HepG2 (cell line): ENCODE measurements around the gene TP73. TPM values are rescaled to one million over a fixed set of nuclear protein-coding genes. Genes with fewer than 3 reads are reported as not detected.

ENCODE experiments used
- ATAC-seq: fragments of 200-7000 bp; cut with Tn5 transposase; 3 replicates; pipeline ENCODE4 v1.9.1; 2020; ENCODE audit warnings: mild to moderate bottlenecking, moderate library complexity
- BruUV-seq: library from RNA; stranded (reverse); fragments of 400-500 nt; replicated peaks from 2 replicates; lab custom pipeline; 2021; lab: Mats Ljungman, UMichigan
- CTCF ChIA-PET: fragments of 300-600 bp; formaldehyde crosslinking; extraction: SDS; loops from one replicate; lab custom pipeline; 2021; ENCODE audit warnings: low total read pairs, inconsistent platforms, low intra/inter-chr PET ratio; lab: Yijun Ruan, JAX
- POLR2A ChIA-PET: fragments of 350-600 bp; sonication (Branson Sonifier 250); formaldehyde crosslinking; loops from one replicate; lab custom pipeline; 2020; ENCODE audit warnings: antibody characterized with exemption, inconsistent platforms; lab: Yijun Ruan, JAX
- DNase-seq: peaks from one replicate; pipeline ENCODE4 v3.0.0-alpha.2; 2015; ENCODE audit warnings: low spot score
- FAIRE-seq: peaks from 3 replicates; lab custom pipeline; 2011; peaks lifted over from hg19 to GRCh38; lab: Jason Lieb, UNC
- H2AFZ ChIP-seq: one replicate; pipeline ENCODE4 v1.6.1; 2011; ENCODE audit warnings: low read length, inconsistent platforms
- H3K27ac ChIP-seq: fragments of 300-600 bp; 3 replicates; pipeline ENCODE4 v1.8.0; 2011; ENCODE audit warnings: mixed run types, mild to moderate bottlenecking, mixed read lengths, low read length, inconsistent platforms; ENCODE audit not compliant: insufficient read depth; ENCODE audit errors: extremely low read length
- H3K27me3 ChIP-seq, 2 experiments: fragments of 200-600 bp in 1 of 2; 2 replicates in 1 of 2; 3 replicates in 1 of 2; pipeline versions ENCODE4 v1.6.0 to v1.8.0; 2011; ENCODE audit warnings: low read length in 2 of 2, mild to moderate bottlenecking in 2 of 2, moderate library complexity in 2 of 2, inconsistent platforms in 1 of 2; ENCODE audit not compliant: insufficient read depth in 2 of 2, control insufficient read depth in 1 of 2
- H3K36me3 ChIP-seq, 2 experiments: fragments of 200-600 bp in 1 of 2; replicated peaks in 1 of 2; 2 replicates in 1 of 2; 3 replicates in 1 of 2; pipeline versions ENCODE4 v1.5.1 to v1.8.0; 2011; ENCODE audit warnings: low read length in 2 of 2, inconsistent platforms in 1 of 2; ENCODE audit not compliant: insufficient read depth in 2 of 2, control insufficient read depth in 1 of 2
- H3K4me1 ChIP-seq: 2 replicates; pipeline ENCODE4 v1.5.1; 2012; ENCODE audit warnings: low read length, inconsistent platforms; ENCODE audit not compliant: insufficient read depth
- H3K4me2 ChIP-seq: 2 replicates; pipeline ENCODE4 v1.6.0; 2011; ENCODE audit warnings: low read depth, low read length, inconsistent platforms
- H3K4me3 ChIP-seq, 3 experiments: fragments of 200-600 bp in 1 of 3; sonication (generic), shearing (Covaris generic) in 1 of 3; replicated peaks in 1 of 3; 2 replicates each; pipeline ENCODE4 v1.5.1; 2011 to 2016; ENCODE audit warnings: low read length in 3 of 3, inconsistent platforms in 2 of 3, low read depth in 2 of 3, mild to moderate bottlenecking in 2 of 3, control low read depth in 1 of 3, mixed read lengths in 1 of 3; ENCODE audit not compliant: insufficient read depth in 1 of 3
- H3K79me2 ChIP-seq: one replicate; pipeline ENCODE4 v1.6.1; 2011; ENCODE audit warnings: low read length, inconsistent platforms; ENCODE audit not compliant: insufficient read depth
- H3K9ac ChIP-seq: 2 replicates; pipeline ENCODE4 v1.6.0; 2011; ENCODE audit warnings: mild to moderate bottlenecking, low read depth, low read length, inconsistent platforms; ENCODE audit not compliant: insufficient read depth
- H3K9me3 ChIP-seq: 2 replicates; pipeline ENCODE4 v1.5.1; 2012; ENCODE audit warnings: mild to moderate bottlenecking, low read length
- H4K20me1 ChIP-seq: 2 replicates; pipeline ENCODE4 v1.6.0; 2011; ENCODE audit warnings: inconsistent platforms, mild to moderate bottlenecking, low read length, moderate library complexity; ENCODE audit not compliant: insufficient read depth
- ARNT2 ChIP-seq: sonication (generic); formaldehyde crosslinking; IDR thresholded peaks from 2 replicates; pipeline ENCODE4 v1.8.0; 2022; ENCODE audit warnings: mild to moderate bottlenecking, low read depth, missing genetic modification reagents, moderate library complexity
- CENPX ChIP-seq: sonication (generic); formaldehyde crosslinking; IDR thresholded peaks from 2 replicates; pipeline ENCODE4 v1.9.0; 2021; ENCODE audit warnings: mild to moderate bottlenecking, missing genetic modification reagents, moderate library complexity
- KDM1A ChIP-seq: IDR thresholded peaks from 2 replicates; pipeline ENCODE4 v1.6.1; 2016; ENCODE audit warnings: missing compliant biosample characterization
- RBM39 ChIP-seq: fragments of 200-400 bp; formaldehyde crosslinking; IDR thresholded peaks from one replicate; pipeline ENCODE4 v1.6.1; 2018; ENCODE audit warnings: antibody characterized with exemption, mild to moderate bottlenecking, low read depth, low read length; ENCODE audit not compliant: poor library complexity, severe bottlenecking
- ZNF430 ChIP-seq: sonication (generic); formaldehyde crosslinking; IDR thresholded peaks from 2 replicates; pipeline ENCODE4 v1.9.0; 2021; ENCODE audit warnings: mild to moderate bottlenecking, missing genetic modification reagents
- ZNF446 ChIP-seq: sonication (generic); formaldehyde crosslinking; IDR thresholded peaks from 2 replicates; pipeline ENCODE4 v1.5.0; 2020; ENCODE audit warnings: mild to moderate bottlenecking, missing genetic modification reagents
- WGBS: methylation state at CpG from one replicate; pipeline ENCODE4 v1.1.6; 2017; ENCODE audit warnings: low lambda C conversion rate; 5-methylcytosine and 5-hydroxymethylcytosine counted together
- in situ Hi-C: cut with HindIII; loops from 2 replicates; pipeline ENCODE4 v1.10.0; 2017; ENCODE audit warnings: low pct_unique_long_range_greater_than_20kb; ENCODE audit not compliant: extremely low pct_ligation_motif_present
- intact Hi-C: fragments of 100-400 bp; cut with micrococcal nuclease; formaldehyde crosslinking; loops from one replicate; pipeline ENCODE4 v1.10.0; 2022; ENCODE audit not compliant: unreplicated experiment
- polyA plus RNA-seq, 8 experiments: library from polyadenylated mRNA; depleted of rRNA in 3 of 8; stranded (reverse) in 7 of 8; unstranded in 1 of 8; fragments of >200 nt; fragmentation: Illumina TruSeq in 4 of 8; extraction: Trizol in 4 of 8; gene quantifications; 2 replicates each; pipeline versions ENCODE4 v1.2.1 to v1.2.3, GENCODE V29; 2011 to 2016; ENCODE audit warnings: low read depth in 4 of 8, missing spikeins in 1 of 8, mixed read lengths in 1 of 8; ENCODE audit not compliant: insufficient read depth in 1 of 8
- total RNA-seq, 5 experiments: library from RNA; depleted of rRNA; stranded (reverse); fragments of >200 nt; fragmentation: Illumina TruSeq; extraction: Trizol; gene quantifications; 2 replicates each; pipeline ENCODE4 v1.2.3, GENCODE V29; 2016; ENCODE audit warnings: low read depth in 1 of 5
- TF ChIP-seq, protein P1 (sequence below), 2 experiments: sonication (generic) in 1 of 2; formaldehyde crosslinking in 1 of 2; IDR thresholded peaks; 2 replicates each; pipeline versions ENCODE4 v1.6.1 to v1.9.0; 2014 to 2022; ENCODE audit warnings: antibody characterized with exemption in 1 of 2, borderline replicate concordance in 1 of 2, inconsistent platforms in 1 of 2, low read depth in 1 of 2, missing genetic modification reagents in 1 of 2
- TF ChIP-seq, protein P2 (sequence below): sonication (generic); formaldehyde crosslinking; IDR thresholded peaks from 2 replicates; pipeline ENCODE4 v1.5.1; 2020; ENCODE audit warnings: missing genetic modification reagents, mild to moderate bottlenecking, borderline replicate concordance
- TF ChIP-seq, protein P3 (sequence below): sonication (generic); formaldehyde crosslinking; IDR thresholded peaks from 2 replicates; pipeline ENCODE4 v1.5.0; 2020; ENCODE audit warnings: mild to moderate bottlenecking, missing genetic modification reagents, borderline replicate concordance

The TP73 gene
- total and polyA plus RNA-seq, 2 of the 13 experiments (the other 11 are each of a cell fraction or from before 2014, with no cell fraction given) = 0.49 to 1.1 TPM

DNA sequence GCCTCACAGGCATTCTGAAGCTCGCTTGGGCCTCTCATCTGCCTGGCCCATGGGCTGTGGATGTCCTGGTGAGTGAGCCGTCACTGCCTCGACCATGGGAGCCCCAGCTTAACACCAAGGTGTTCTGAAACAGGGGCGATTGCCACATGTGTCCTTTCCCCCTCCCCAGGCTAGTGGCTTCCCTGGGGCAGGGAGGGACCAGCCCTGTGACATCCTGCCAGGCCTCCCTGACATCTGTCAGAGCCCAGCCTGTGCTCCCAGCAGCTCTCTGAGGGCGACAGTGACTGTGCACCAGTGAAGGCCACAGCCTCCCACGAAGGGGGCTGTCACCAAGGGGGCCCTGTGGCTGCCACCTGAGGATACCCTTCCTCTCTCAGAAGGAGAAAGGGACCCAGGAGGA, 64.0 kb downstream of the TP73 start:
- H3K27me3 ChIP-seq = peaks cover 3 to 20% of the 10 kb centered on the region in 2 experiments; a peak in 4 of 5 replicates
- in situ Hi-C loops = no loop called here
- ChIA-PET CTCF (no interaction called here), POLR2A (no interaction called here)
- H3K4me3 ChIP-seq = no peak overlapping the region
- ATAC-seq (no peak), FAIRE-seq (no peak), DNase-seq (no peak)
- no peak overlapping the region for H3K9ac ChIP-seq
- peaks cover 11% of the 10 kb centered on the region for H3K4me1 ChIP-seq
- no peak overlapping the region for H2AFZ ChIP-seq
- peaks cover 7% of the 10 kb centered on the region; the same call in 1 of the 2 replicates for H4K20me1 ChIP-seq
- H3K4me2 ChIP-seq = no peak overlapping the region
- no peaks in the 10 kb centered on the region for H3K36me3 ChIP-seq
- no peaks in the 10 kb centered on the region for H3K9me3 ChIP-seq
- no peaks in the 10 kb centered on the region for H3K79me2 ChIP-seq
- intact Hi-C loops = no loop called here
- no CpG with 5 or more reads among the region's 6 CpGs for WGBS
- no peak overlapping the region for H3K27ac ChIP-seq
- BruUV-seq = no TSS peak
- TF ChIP-seq ARNT2 (CRISPR knock-in tag) = no peak
- TF ChIP-seq, protein P1, sequence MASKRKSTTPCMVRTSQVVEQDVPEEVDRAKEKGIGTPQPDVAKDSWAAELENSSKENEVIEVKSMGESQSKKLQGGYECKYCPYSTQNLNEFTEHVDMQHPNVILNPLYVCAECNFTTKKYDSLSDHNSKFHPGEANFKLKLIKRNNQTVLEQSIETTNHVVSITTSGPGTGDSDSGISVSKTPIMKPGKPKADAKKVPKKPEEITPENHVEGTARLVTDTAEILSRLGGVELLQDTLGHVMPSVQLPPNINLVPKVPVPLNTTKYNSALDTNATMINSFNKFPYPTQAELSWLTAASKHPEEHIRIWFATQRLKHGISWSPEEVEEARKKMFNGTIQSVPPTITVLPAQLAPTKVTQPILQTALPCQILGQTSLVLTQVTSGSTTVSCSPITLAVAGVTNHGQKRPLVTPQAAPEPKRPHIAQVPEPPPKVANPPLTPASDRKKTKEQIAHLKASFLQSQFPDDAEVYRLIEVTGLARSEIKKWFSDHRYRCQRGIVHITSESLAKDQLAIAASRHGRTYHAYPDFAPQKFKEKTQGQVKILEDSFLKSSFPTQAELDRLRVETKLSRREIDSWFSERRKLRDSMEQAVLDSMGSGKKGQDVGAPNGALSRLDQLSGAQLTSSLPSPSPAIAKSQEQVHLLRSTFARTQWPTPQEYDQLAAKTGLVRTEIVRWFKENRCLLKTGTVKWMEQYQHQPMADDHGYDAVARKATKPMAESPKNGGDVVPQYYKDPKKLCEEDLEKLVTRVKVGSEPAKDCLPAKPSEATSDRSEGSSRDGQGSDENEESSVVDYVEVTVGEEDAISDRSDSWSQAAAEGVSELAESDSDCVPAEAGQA (IDR thresholded peaks at IDR 0.05; ENCODE audit: low read depth) = no peak
- TF ChIP-seq, protein P1 (CRISPR knock-in tag; IDR thresholded peaks at IDR 0.05; ENCODE audit: borderline replicate concordance) = no peak
- TF ChIP-seq, protein P2, sequence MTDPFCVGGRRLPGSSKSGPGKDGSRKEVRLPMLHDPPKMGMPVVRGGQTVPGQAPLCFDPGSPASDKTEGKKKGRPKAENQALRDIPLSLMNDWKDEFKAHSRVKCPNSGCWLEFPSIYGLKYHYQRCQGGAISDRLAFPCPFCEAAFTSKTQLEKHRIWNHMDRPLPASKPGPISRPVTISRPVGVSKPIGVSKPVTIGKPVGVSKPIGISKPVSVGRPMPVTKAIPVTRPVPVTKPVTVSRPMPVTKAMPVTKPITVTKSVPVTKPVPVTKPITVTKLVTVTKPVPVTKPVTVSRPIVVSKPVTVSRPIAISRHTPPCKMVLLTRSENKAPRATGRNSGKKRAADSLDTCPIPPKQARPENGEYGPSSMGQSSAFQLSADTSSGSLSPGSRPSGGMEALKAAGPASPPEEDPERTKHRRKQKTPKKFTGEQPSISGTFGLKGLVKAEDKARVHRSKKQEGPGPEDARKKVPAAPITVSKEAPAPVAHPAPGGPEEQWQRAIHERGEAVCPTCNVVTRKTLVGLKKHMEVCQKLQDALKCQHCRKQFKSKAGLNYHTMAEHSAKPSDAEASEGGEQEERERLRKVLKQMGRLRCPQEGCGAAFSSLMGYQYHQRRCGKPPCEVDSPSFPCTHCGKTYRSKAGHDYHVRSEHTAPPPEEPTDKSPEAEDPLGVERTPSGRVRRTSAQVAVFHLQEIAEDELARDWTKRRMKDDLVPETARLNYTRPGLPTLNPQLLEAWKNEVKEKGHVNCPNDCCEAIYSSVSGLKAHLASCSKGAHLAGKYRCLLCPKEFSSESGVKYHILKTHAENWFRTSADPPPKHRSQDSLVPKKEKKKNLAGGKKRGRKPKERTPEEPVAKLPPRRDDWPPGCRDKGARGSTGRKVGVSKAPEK (CRISPR knock-in tag) = no peak
- TF ChIP-seq, protein P3, sequence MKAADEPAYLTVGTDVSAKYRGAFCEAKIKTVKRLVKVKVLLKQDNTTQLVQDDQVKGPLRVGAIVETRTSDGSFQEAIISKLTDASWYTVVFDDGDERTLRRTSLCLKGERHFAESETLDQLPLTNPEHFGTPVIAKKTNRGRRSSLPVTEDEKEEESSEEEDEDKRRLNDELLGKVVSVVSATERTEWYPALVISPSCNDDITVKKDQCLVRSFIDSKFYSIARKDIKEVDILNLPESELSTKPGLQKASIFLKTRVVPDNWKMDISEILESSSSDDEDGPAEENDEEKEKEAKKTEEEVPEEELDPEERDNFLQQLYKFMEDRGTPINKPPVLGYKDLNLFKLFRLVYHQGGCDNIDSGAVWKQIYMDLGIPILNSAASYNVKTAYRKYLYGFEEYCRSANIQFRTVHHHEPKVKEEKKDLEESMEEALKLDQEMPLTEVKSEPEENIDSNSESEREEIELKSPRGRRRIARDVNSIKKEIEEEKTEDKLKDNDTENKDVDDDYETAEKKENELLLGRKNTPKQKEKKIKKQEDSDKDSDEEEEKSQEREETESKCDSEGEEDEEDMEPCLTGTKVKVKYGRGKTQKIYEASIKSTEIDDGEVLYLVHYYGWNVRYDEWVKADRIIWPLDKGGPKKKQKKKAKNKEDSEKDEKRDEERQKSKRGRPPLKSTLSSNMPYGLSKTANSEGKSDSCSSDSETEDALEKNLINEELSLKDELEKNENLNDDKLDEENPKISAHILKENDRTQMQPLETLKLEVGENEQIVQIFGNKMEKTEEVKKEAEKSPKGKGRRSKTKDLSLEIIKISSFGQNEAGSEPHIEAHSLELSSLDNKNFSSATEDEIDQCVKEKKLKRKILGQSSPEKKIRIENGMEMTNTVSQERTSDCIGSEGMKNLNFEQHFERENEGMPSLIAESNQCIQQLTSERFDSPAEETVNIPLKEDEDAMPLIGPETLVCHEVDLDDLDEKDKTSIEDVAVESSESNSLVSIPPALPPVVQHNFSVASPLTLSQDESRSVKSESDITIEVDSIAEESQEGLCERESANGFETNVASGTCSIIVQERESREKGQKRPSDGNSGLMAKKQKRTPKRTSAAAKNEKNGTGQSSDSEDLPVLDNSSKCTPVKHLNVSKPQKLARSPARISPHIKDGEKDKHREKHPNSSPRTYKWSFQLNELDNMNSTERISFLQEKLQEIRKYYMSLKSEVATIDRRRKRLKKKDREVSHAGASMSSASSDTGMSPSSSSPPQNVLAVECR (CRISPR knock-in tag) = no peak
- TF ChIP-seq CENPX (CRISPR knock-in tag) = no peak
- no peak for TF ChIP-seq ZNF446
- TF ChIP-seq KDM1A (CRISPR knock-in tag) = no peak
- no peak for TF ChIP-seq RBM39
- no peak for TF ChIP-seq ZNF430 (CRISPR knock-in tag)
